Measurements from ENCODE around the gene TIMM44.

- no peak for TF ChIP-seq CTCF (IDR thresholded peaks at IDR 0.05)
- no peak for TF ChIP-seq EZH2 (IDR thresholded peaks at IDR 0.05)
These were observed 45.7 kb upstream of the TIMM44 start for GRCh38 chr19:7989071-7989575.
